D721Med (cell line): ENCODE measurements around the gene SLC35C1.

Experiments
- DNase-seq: peaks from one replicate; pipeline ENCODE4 v3.0.0; 2011; ENCODE audit warnings: low spot score; ENCODE audit not compliant: insufficient read length
- FAIRE-seq: peaks from 2 replicates; lab custom pipeline; 2011; peaks lifted over from hg19 to GRCh38; lab: Jason Lieb, UNC
- CTCF ChIP-seq: IDR thresholded peaks from 2 replicates; pipeline ENCODE4 v1.5.1; 2012; ENCODE audit warnings: mild to moderate bottlenecking, control low read depth; ENCODE audit not compliant: insufficient read depth; ENCODE audit errors: missing control alignments

SLC35C1 gene

GRCh38 chr11:45765836-45766235 is 39.1 kb upstream of the SLC35C1 start:
- DNase-seq = no peak
- TF ChIP-seq CTCF = no peak
- FAIRE-seq = no peak

- FAIRE-seq (no peak), DNase-seq (no peak)
- TF ChIP-seq CTCF = no peak
Observed at GRCh38 chr11:45766469-45766868, 38.5 kb upstream of the SLC35C1 start.

GRCh38 chr11:45768486-45768885 is 36.5 kb upstream of the SLC35C1 start:
- no peak for TF ChIP-seq CTCF
- no peak for FAIRE-seq
- DNase-seq = no peak

- TF ChIP-seq CTCF = no peak
- DNase-seq (no peak), FAIRE-seq (no peak)
Observed at GRCh38 chr11:45769960-45770359, 35.0 kb upstream of the SLC35C1 start.

GRCh38 chr11:45771193-45771565 is 33.8 kb upstream of the SLC35C1 start:
- FAIRE-seq (no peak), DNase-seq (no peak)
- peak; percentile 79 for TF ChIP-seq CTCF

GRCh38 chr11:45771566-45772448 is 33.1 kb upstream of the SLC35C1 start:
- peak; percentile 79 for TF ChIP-seq CTCF
- FAIRE-seq = no peak
- DNase-seq = peak; percentile 91

- no peak for DNase-seq
- TF ChIP-seq CTCF = no peak
- FAIRE-seq = no peak
Observed at GRCh38 chr11:45772449-45772774, 32.5 kb upstream of the SLC35C1 start.
